Femur (tissue), 1 donor: ENCODE measurements around the gene SCRN1.
"Not testable (repeated sequence)": the region's sequence is repeated elsewhere in the genome, so short reads cannot be mapped to it uniquely, and the experiment has no call there.

Experiments used
- DNase-seq: peaks from one replicate; pipeline ENCODE4 v3.0.0-alpha.2; 2017

SCRN1 gene

DNA sequence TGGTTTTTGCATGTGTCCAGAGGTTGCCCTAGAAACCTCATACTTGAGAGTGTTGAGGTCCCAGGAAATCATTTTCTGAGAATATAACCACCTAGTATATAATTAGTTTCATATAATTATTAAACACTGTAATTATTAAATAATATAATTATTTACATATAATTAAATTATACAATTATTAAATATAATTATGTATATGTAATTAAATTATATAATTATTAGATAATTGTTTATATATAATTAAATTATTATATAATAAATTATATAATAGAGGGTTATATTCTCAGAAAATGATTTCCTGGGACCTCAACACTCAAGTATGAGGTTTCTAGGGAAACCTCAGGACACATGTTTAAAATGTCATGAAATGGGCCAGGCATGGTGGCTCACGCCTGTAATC is 27.6 kb downstream of the SCRN1 start:
- no peak for DNase-seq

DNA sequence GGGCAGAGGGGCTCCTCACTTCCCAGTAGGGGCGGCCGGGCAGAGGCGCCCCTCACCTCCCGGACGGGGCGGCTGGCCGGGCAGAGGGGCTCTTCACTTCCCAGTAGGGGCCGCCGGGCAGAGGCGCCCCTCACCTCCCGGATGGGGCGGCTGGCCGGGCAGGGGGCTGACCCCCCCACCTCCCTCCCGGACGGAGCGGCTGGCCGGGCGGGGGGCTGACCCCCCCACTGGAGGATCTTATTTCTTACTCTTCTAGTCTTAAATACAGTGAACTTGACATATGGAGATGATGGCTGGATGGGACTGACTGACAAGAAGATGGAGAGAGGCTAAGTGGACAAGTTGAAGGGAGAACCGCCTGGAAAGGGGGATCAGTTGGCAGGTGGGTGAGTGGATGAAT is 28.0 kb downstream of the SCRN1 start:
- DNase-seq, result not testable (repeated sequence)

- DNase-seq, result no peak
Measured at GRCh38 chr7:29958667-29959358, 30.8 kb downstream of the SCRN1 start.

DNA sequence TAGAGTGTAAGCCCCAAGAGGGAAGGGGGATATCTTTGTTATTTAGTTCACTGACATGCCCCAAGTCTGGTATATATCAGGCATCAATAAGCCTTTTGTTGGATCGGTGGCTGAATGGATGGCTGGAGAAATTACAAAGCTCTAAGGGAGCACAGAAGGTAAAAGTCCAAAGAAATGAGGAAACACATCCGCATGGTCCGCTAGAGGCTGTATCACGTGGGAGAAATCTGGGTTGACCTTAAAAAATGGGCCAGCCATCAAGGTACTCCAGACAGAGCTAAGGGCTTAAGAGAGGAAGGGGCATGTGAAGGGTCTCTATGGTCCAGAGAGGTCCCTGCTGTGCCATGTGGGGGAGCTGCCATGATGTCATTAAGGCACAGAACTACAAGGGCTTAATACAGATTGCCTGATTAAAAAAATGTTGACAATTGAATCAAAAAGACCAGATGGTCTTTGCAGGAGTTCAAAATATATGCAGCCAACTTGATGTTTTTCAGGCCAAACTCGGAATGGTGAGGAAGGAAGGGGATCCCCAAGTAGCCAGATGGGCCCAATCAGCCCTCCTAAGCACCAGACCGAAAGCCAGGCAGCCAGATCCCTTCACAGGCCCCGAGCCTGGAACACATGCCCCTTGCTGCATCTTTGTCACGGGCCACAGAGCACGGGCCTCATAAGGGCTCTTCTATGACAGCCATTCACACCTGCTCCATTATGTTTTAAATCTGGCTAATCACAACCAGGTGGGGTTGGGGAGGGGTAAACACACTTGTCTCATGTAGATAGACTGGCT is 31.9 kb downstream of the SCRN1 start:
- no peak for DNase-seq

DNA sequence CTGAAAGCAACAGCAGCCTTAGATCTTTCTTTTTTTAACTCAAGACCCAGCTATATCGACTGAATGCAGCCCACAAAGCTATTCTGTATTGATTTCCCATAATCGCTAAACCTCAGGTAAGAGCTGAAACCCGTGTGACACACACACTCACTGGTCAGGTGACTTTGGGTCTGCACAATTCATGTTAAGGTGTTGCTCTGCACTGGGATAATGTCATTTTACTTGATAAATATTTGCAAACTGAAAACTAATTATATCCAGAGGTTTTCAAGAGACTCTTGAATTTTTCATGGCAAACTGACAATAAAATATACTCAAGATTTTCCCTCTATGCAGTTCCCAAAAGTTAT is 33.1 kb downstream of the SCRN1 start:
- no peak for DNase-seq

- DNase-seq, result peak; percentile 34
Measured at GRCh38 chr7:29955799-29956486, 33.7 kb downstream of the SCRN1 start.

DNA sequence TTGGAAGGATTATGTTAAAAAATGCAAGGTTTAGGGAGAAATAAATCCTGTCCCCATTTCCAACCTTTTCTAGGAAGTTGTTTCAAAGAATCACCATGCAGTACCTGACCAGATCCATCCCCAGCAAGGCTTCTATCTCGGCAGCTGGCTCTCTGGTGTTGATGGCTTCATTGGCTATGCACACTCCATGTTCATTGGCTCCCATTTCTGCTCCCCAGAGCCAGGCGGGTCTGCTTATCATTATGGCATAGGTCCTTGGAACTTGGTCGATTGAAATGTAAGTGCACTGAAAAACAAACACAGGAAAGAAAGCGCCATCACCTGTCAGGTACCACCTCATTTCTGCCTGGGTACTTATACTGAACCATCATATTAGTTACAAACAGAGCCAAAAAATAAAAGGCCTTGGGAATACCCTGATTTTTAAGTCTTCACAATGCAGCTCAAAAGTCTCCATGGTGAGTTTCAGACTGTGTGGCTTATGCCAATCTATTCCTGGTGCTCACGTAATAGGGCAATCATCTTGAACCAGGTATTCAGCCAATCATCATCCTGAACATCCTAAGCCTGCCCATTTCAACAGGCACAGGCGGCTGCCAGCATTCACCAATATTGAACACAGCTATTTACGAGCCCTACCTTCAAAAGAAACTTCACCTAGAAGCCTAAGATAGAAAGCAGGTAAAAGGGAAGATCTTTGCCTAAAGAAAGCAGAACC is 34.4 kb downstream of the SCRN1 start:
- DNase-seq, result no peak

DNA sequence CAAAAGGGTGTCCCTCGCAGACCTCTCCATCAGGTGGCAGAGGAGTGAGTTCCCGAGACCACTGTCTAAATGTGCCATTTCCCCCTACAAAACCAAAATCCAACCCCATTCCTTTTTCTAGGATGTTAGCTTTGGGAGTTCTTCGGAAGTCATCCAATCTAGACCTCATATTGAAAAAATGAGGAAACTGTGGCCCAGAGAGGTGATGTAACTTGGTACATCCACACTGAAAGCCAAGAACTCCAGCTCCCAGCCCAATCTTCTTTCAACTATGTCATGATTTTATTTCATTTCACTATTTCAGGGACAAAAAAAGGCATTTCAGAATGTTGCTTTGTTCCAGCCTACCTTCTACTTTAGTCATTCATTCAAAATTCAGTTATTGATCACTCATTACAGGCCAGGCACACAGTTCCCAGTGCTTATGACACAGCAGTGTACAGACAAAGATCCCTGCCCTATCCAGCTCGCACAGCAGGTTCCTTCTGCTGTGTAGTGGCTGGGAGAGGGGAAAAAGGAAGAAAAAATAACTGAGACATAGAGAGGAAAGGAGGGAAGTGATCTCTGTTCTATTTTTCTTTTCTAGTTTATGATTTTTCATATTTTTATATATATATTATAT is 35.8 kb downstream of the SCRN1 start:
- DNase-seq, result no peak

- DNase-seq, result no peak
Measured at GRCh38 chr7:29951206-29951605, 38.4 kb downstream of the SCRN1 start.

DNA sequence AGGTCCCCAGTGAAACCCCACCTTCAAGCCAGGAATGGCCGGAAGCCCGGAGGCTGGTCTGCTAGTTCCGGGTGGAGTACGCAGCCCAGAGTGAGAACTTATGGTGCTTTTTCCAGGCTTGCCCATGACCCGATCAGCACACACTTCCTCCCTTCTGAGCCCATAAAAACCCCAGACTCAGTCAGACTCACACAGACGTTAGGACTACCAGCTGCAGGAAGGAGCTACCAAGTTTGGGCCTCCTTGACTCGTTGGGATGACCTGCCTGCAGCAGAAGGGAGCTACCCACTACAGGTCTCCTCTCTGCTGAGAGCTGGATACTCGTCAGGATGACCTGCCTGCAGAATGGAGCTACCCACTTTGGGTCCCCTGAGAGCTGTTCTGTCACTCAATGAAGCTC is 39.1 kb downstream of the SCRN1 start:
- no peak for DNase-seq

GRCh38 chr7:29948587-29948986 is 41.0 kb downstream of the SCRN1 start:
- no peak for DNase-seq

- DNase-seq, result no peak
Measured at GRCh38 chr7:29946428-29947186, 43.0 kb downstream of the SCRN1 start.

GRCh38 chr7:29945259-29945809 is 44.3 kb downstream of the SCRN1 start:
- no peak for DNase-seq

DNA sequence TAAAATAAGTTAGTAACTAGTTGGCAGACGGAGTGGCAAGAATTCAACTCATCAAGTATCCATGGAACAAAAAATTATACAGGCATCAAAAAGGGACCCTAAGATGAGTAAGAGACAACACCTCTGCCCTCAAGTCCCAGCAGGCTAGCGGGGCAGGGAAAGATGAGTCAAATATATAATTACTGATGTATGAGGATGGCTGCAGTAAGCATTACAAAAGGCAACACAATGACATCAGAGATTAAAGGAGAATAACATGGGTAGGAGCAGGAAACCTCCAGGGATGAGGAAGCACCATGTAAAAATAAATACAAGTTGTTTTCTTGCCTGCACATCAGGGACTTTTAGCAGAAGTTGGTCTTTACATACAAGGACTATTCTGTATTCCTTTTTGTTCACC is 49.4 kb downstream of the SCRN1 start:
- DNase-seq, result no peak

DNA sequence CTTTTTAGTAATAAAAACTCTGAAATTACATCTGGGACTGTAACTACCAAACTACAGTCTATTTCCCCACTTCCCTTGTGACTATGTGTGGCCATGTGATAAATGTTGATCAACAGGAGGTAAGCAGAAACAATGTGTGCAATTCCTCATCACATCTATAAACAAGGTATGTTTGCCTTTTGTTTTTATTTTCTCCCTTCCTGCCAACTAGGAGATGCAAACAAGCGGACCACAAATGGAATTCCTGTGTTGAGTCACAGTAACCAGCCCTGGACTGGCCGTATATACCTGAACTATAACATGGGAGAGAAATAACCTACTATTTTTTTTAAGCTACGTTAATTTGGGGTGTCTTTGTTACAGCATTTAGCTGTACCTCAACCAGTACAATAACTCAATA is 52.5 kb downstream of the SCRN1 start:
- DNase-seq, result no peak

GRCh38 chr7:29935111-29935510 is 54.5 kb downstream of the SCRN1 start:
- no peak for DNase-seq

DNA sequence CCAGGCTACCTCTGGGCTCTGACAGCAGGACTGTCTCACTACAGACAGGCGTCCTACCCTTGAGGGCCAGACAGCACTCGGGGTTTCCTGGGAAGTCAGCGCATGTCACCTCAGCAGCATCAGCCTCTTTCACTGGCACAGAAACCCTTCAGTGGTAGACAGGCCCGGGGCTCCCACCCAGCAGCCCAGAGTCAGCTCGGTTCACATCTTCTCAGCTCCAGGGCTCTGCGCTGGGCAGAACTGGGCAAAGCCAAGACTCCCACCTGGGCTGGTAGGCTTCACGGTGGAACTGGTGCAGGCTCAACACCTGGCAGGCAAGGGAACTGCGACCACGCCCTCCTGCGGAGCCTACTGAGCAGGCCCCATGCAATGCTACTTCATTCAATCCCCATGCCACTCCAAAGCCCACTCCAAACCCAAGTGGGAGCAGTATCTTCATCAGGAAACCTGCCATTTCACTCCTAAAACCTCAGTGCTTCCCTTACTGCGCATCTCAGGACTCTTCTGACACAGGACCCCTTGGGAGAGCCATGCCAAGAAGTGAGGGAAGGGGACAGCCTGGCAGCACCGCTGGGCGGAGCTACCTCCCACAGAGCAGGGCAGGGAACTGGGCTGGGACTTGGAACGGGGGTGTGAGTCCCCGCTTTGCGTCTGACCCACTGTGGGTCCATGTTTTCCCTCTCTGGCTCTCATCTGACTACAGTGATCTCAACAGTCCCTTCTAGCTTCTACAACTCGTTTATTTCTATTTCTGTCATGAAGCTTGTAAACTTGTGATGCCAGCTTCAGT is 60.4 kb downstream of the SCRN1 start:
- no peak for DNase-seq

- no peak for DNase-seq
Measured at GRCh38 chr7:29926741-29927140, 62.9 kb downstream of the SCRN1 start.

- no peak for DNase-seq
Measured at GRCh38 chr7:29926216-29926615, 63.4 kb downstream of the SCRN1 start.

- DNase-seq, result no peak
Measured at GRCh38 chr7:29924684-29925083, 64.9 kb downstream of the SCRN1 start.

- no peak for DNase-seq
Measured at GRCh38 chr7:29924006-29924405, 65.6 kb downstream of the SCRN1 start.
